Measurements from ENCODE around the gene GPI. TPM values are rescaled to one million over a fixed set of nuclear protein-coding genes. Genes with fewer than 3 reads are reported as not detected.
"Not testable (repeated sequence)": the region's sequence is repeated elsewhere in the genome, so short reads cannot be mapped to it uniquely, and the experiment has no call there.

The GPI gene
- total RNA-seq, 2 experiments from 2014 or later: 501 to 600 TPM

GRCh38 chr19:34382471-34382870, 17.5 kb downstream of the GPI start:
- CTCF ChIA-PET: no interaction called here
- H3K9me3 Mint-ChIP-seq (ENCODE audit: low read depth): no peaks in the 10 kb centered on the region
- H3K4me3 Mint-ChIP-seq: no peak overlapping the region
- H3K27ac Mint-ChIP-seq: no peak overlapping the region
- no peak for ATAC-seq
- peaks cover 70% of the 10 kb centered on the region for H3K36me3 Mint-ChIP-seq
- no peak for DNase-seq
- no peaks in the 10 kb centered on the region for H3K27me3 Mint-ChIP-seq
- no peaks in the 10 kb centered on the region for H3K4me1 Mint-ChIP-seq

DNA sequence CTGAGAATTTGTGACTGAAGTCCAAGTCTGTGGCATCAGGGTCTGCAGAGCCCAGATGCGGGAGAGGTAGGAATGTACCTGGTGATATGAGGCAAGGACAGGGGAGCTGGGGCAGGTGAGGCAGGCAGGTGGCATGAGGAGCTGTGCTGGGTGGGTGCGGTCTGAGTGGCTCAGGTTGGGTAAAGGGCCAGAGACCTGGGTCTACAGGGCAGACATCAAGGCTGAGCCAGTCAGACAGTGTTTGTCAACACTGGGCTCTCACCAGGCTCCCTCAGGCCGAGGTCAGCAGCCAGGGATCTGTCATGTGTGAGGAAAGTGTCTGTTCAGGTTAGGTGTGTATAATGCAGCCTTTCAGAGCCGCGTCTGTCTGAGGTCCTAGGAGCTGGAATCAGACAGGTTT, 18.6 kb downstream of the GPI start:
- no peak for ATAC-seq
- Mint-ChIP-seq H3K27ac (no peak overlapping the region), H3K27me3 (no peaks in the 10 kb centered on the region), H3K4me1 (no peaks in the 10 kb centered on the region), H3K36me3 (peaks cover 69% of the 10 kb centered on the region), H3K9me3 (ENCODE audit: low read depth) (no peaks in the 10 kb centered on the region), H3K4me3 (no peak overlapping the region)
- no peak for DNase-seq
- CTCF ChIA-PET: interaction anchor here (0.9 kb wide), 1 partner anchor 25 kb away, joined by 3 read pairs; no protein-coding TSS in a partner anchor

DNA sequence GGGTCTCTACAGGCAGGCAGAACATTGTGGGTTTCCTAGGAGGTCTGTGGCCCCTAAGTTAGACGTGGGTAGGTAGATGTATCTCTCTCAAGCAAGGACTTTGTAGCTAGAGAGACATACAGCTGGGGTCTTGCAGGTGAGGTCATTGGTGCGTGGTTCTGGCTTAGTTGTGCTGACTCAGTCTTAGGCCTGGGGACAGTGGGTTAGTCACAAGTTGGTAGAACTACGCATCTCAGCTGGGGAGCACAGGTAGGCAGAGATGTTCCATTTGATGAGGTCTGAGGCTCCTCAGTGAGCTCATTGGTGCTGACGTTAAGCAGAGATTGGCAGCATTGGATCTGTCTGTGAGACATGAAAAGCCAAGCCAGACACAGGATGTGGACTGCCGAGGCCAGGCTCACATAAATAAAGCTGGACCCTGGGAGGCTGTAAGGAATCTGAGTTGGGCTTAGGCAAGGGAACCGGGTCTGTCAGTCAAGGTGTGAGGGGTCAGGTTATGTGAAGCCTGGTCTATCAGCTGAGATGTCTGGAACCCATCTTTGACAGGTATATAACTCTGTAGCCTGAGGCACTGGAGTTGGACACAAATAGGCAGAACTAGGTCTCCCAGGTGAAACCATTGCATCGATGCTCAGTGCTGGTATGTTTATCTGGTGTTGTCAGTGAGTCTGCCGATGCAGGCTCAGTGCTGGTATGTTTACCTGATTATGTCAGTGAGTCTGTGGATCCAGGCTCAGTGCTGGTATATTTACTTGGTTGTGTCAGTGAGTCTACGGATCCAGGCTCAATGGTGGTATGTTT, 21.8 kb downstream of the GPI start:
- peaks cover 63% of the 10 kb centered on the region for H3K36me3 Mint-ChIP-seq
- no peak for ATAC-seq
- CTCF ChIA-PET: no interaction called here

GRCh38 chr19:34387446-34387810, 22.4 kb downstream of the GPI start:
- Mint-ChIP-seq H3K27ac (no peak overlapping the region), H3K4me3 (no peak overlapping the region), H3K36me3 (peaks cover 57% of the 10 kb centered on the region), H3K4me1 (no peaks in the 10 kb centered on the region), H3K9me3 (ENCODE audit: low read depth) (no peaks in the 10 kb centered on the region), H3K27me3 (no peaks in the 10 kb centered on the region)
- DNase-seq (no peak), ATAC-seq (no peak)
- CTCF ChIA-PET: no interaction called here

More for the DNA sequence above, 21.8 kb downstream of the GPI start:
- Mint-ChIP-seq H3K9me3 (ENCODE audit: low read depth) (no peaks in the 10 kb centered on the region), H3K27ac (no peak overlapping the region), H3K4me3 (no peak overlapping the region), H3K27me3 (no peaks in the 10 kb centered on the region), H3K4me1 (no peaks in the 10 kb centered on the region)
- DNase-seq: no peak

GRCh38 chr19:34388745-34389144, 23.7 kb downstream of the GPI start:
- H3K27me3 Mint-ChIP-seq, DNase-seq: not testable (repeated sequence)
- CTCF ChIA-PET: interaction anchor here (1.4 kb wide), 1 partner anchor 41 kb away, joined by 3 read pairs; no protein-coding TSS in a partner anchor

DNA sequence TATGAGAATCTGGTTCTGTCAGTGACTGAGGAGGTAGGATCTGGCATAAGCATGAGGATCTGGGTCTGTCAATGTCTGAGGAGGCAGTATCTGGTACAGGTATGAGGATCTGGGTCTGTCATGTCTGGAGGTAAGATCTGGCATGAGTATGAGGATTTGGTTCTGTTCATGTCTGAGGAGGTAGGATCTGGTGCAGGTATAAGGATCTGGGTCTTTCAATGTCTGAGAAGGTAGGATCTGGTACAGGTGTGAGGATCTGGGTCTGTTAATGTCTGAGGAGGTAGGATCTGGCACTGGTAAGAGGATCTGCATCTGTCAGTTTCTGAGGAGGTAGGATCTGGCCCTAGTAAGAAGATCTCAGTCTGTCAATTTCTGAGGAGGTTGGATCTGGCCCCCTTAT, 26.8 kb downstream of the GPI start:
- CTCF ChIA-PET: no interaction called here
- Mint-ChIP-seq H3K36me3 (peaks cover 30% of the 10 kb centered on the region), H3K4me3 (no peak overlapping the region), H3K4me1 (no peaks in the 10 kb centered on the region), H3K9me3 (ENCODE audit: low read depth) (no peaks in the 10 kb centered on the region), H3K27ac (no peak overlapping the region), H3K27me3 (no peaks in the 10 kb centered on the region)
- DNase-seq (no peak), ATAC-seq (no peak)

More at GRCh38 chr19:34388745-34389144, 23.7 kb downstream of the GPI start:
- H3K36me3 Mint-ChIP-seq: peaks cover 46% of the 10 kb centered on the region
- not testable (repeated sequence) for ATAC-seq; H3K9me3 Mint-ChIP-seq (ENCODE audit: low read depth); H3K27ac Mint-ChIP-seq; H3K4me1 Mint-ChIP-seq; H3K4me3 Mint-ChIP-seq

- peaks cover 28% of the 10 kb centered on the region for H3K36me3 Mint-ChIP-seq
Observed at GRCh38 chr19:34393031-34393430, 28.0 kb downstream of the GPI start.

DNA sequence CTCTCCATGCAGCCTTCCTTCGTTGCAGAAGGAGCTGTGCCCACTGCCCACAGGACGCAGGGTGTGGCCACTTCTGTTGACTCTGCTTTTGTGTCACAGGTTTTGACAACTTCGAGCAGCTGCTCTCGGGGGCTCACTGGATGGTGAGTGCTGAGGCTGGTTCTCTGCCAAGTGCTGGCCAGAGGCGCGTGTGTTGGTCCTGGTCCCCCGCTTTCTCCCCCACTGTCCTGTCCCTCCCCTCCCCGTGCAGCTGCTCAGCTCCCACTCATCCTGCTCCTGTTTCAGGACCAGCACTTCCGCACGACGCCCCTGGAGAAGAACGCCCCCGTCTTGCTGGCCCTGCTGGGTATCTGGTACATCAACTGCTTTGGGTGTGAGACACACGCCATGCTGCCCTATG, 28.6 kb downstream of the GPI start:
- no peak overlapping the region for H3K27ac Mint-ChIP-seq
- ATAC-seq: no peak
- H3K4me3 Mint-ChIP-seq: no peak overlapping the region
- H3K36me3 Mint-ChIP-seq: peaks cover 29% of the 10 kb centered on the region
- no peaks in the 10 kb centered on the region for H3K27me3 Mint-ChIP-seq
- no peaks in the 10 kb centered on the region for H3K9me3 Mint-ChIP-seq (ENCODE audit: low read depth)
- CTCF ChIA-PET: interaction anchor here (1.2 kb wide), 1 partner anchor 37 kb away, joined by 3 read pairs; no protein-coding TSS in a partner anchor
- no peak for DNase-seq
- H3K4me1 Mint-ChIP-seq: no peaks in the 10 kb centered on the region

More at GRCh38 chr19:34393031-34393430, 28.0 kb downstream of the GPI start:
- DNase-seq (no peak), ATAC-seq (no peak)
- H3K4me3 Mint-ChIP-seq: no peak overlapping the region
- no peaks in the 10 kb centered on the region for H3K27me3 Mint-ChIP-seq
- H3K9me3 Mint-ChIP-seq (ENCODE audit: low read depth): no peaks in the 10 kb centered on the region
- no peak overlapping the region for H3K27ac Mint-ChIP-seq
- H3K4me1 Mint-ChIP-seq: no peaks in the 10 kb centered on the region
- CTCF ChIA-PET: interaction anchor here (1.2 kb wide), 1 partner anchor 38 kb away, joined by 3 read pairs; no protein-coding TSS in a partner anchor

- ATAC-seq (no peak), DNase-seq (no peak)
- H3K4me1 Mint-ChIP-seq: no peaks in the 10 kb centered on the region
- H3K9me3 Mint-ChIP-seq (ENCODE audit: low read depth): no peaks in the 10 kb centered on the region
- H3K4me3 Mint-ChIP-seq: no peak overlapping the region
- no peak overlapping the region for H3K27ac Mint-ChIP-seq
- CTCF ChIA-PET: no interaction called here
- no peaks in the 10 kb centered on the region for H3K27me3 Mint-ChIP-seq
- peaks cover 43% of the 10 kb centered on the region for H3K36me3 Mint-ChIP-seq
Observed at GRCh38 chr19:34397853-34398252, 32.9 kb downstream of the GPI start.

DNA sequence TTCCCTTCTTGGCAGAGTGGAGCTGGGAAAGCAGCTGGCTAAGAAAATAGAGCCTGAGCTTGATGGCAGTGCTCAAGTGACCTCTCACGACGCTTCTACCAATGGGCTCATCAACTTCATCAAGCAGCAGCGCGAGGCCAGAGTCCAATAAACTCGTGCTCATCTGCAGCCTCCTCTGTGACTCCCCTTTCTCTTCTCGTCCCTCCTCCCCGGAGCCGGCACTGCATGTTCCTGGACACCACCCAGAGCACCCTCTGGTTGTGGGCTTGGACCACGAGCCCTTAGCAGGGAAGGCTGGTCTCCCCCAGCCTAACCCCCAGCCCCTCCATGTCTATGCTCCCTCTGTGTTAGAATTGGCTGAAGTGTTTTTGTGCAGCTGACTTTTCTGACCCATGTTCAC, 34.9 kb downstream of the GPI start:
- DNase-seq: no peak
- H3K4me3 Mint-ChIP-seq: no peak overlapping the region
- CTCF ChIA-PET: interaction anchor here (0.9 kb wide), 1 partner anchor 30 kb away, joined by 3 read pairs; no protein-coding TSS in a partner anchor
- peaks cover 40% of the 10 kb centered on the region for H3K36me3 Mint-ChIP-seq
- no peaks in the 10 kb centered on the region for H3K9me3 Mint-ChIP-seq (ENCODE audit: low read depth)
- H3K27ac Mint-ChIP-seq: no peak overlapping the region
- no peak for ATAC-seq
- no peaks in the 10 kb centered on the region for H3K27me3 Mint-ChIP-seq
- H3K4me1 Mint-ChIP-seq: peaks cover 5% of the 10 kb centered on the region

GRCh38 chr19:34400844-34401243, 35.8 kb downstream of the GPI start:
- ATAC-seq: not testable (repeated sequence)
- CTCF ChIA-PET: interaction anchor here (0.7 to 1.5 kb wide), 2 partner anchors 30 to 332 kb away, joined by 3 to 7 read pairs; no protein-coding TSS in a partner anchor

DNA sequence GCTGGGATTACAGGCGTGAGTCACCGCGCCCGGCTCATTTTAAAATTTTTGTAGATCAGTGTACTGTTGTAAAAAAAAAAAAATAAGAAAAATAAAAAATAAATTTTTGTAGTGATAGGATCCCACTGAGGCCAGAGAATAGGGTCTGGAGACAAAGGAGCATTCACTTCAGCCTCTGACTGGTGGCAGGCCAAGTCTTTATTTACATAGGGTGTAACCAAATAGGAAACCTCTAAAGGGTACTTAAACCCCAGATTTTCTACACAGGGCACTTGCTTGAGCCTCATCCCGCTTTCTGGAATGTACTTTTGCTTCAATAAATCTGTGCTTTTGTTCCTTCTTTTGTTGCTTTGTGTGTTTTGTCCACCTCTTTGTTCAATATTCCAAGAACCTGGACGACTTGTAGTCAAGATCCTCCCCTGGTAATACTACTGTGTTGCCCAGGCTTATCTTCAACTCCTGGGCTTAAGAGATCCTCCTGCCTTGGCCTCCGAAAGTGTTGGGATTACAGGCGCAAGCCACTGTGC, 37.1 kb downstream of the GPI start:
- DNase-seq: no peak
- Mint-ChIP-seq H3K9me3 (ENCODE audit: low read depth) (no peaks in the 10 kb centered on the region), H3K27me3 (no peaks in the 10 kb centered on the region), H3K27ac (peak overlapping the region; percentile 24), H3K36me3 (peaks cover 34% of the 10 kb centered on the region), H3K4me1 (peaks cover 12% of the 10 kb centered on the region), H3K4me3 (no peak overlapping the region)
- no peak for ATAC-seq
- CTCF ChIA-PET: no interaction called here

More at GRCh38 chr19:34400844-34401243, 35.8 kb downstream of the GPI start:
- peaks cover 37% of the 10 kb centered on the region for H3K36me3 Mint-ChIP-seq
- H3K4me3 Mint-ChIP-seq; DNase-seq; H3K27me3 Mint-ChIP-seq; H3K9me3 Mint-ChIP-seq (ENCODE audit: low read depth); H3K4me1 Mint-ChIP-seq; H3K27ac Mint-ChIP-seq: not testable (repeated sequence)

GRCh38 chr19:34403784-34404108, 38.8 kb downstream of the GPI start:
- H3K27ac Mint-ChIP-seq: peak overlapping the region; percentile 79
- DNase-seq: no peak
- CTCF ChIA-PET: interaction anchor here (1.1 to 1.2 kb wide), 2 partner anchors 24 to 57 kb away, joined by 3 read pairs; partner anchors contain the start of gene UBA2
- H3K36me3 Mint-ChIP-seq: peaks cover 27% of the 10 kb centered on the region
- no peaks in the 10 kb centered on the region for H3K9me3 Mint-ChIP-seq (ENCODE audit: low read depth)
- H3K27me3 Mint-ChIP-seq: no peaks in the 10 kb centered on the region
- H3K4me3 Mint-ChIP-seq: peak overlapping the region; percentile 81
- ATAC-seq: peak; percentile 21
- H3K4me1 Mint-ChIP-seq: peaks cover 15% of the 10 kb centered on the region
